BLaER1 (cell line): ENCODE data around the gene NCK1.
"Not testable (repeated sequence)": the region's sequence is repeated elsewhere in the genome, so short reads cannot be mapped to it uniquely, and the experiment has no call there.

Experiments used
- H3K27ac ChIP-seq: shearing (Covaris generic); formaldehyde crosslinking; 2 replicates; pipeline ENCODE4 v1.8.1; 2022
- H3K27me3 ChIP-seq: shearing (Covaris generic); formaldehyde crosslinking; 2 replicates; pipeline ENCODE4 v1.8.1; 2022
- H3K36me3 ChIP-seq: shearing (Covaris generic); formaldehyde crosslinking; 2 replicates; pipeline ENCODE4 v1.8.1; 2022
- H3K4me1 ChIP-seq: shearing (Covaris generic); formaldehyde crosslinking; 2 replicates; pipeline ENCODE4 v1.8.1; 2022
- H3K4me2 ChIP-seq: shearing (Covaris generic); formaldehyde crosslinking; 2 replicates; pipeline ENCODE4 v1.8.1; 2022
- H3K4me3 ChIP-seq: shearing (Covaris generic); formaldehyde crosslinking; 2 replicates; pipeline ENCODE4 v1.8.1; 2022
- H3K9ac ChIP-seq: shearing (Covaris generic); formaldehyde crosslinking; 2 replicates; pipeline ENCODE4 v1.8.1; 2022
- H3K9me3 ChIP-seq: shearing (Covaris generic); formaldehyde crosslinking; 2 replicates; pipeline ENCODE4 v1.8.1; 2022
- H4K20me1 ChIP-seq: shearing (Covaris generic); formaldehyde crosslinking; 2 replicates; pipeline ENCODE4 v1.8.1; 2022
- Cebpa-rat ChIP-seq: shearing (Covaris generic); IDR thresholded peaks from 2 replicates; pipeline ENCODE4 v1.8.1; 2022

Gene NCK1

DNA sequence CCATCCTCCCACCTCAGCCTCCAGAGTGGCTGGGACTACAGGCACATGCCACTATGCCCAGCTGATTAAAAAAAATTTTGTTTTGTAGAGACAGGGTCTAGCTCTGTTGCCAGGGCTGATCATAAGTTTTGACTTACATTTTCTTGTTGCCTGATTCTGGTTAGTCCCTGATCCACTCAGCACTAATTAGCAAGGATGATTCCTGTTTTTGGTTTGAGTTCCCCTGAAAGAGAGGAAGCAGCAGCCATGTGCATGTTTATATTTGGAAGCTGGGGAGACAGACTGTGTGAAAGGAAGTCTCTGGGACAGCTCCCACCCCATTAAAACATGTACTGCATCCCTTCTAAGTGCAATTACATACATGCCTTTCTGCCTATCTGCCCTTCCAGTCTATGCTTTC lies 3.6 kb upstream of the NCK1 start:
- Histone ChIP-seq H3K9me3 (peaks cover 33% of the 10 kb centered on the region), H3K4me2 (no peak overlapping the region), H3K4me1 (peaks cover 16% of the 10 kb centered on the region), H3K4me3 (no peak overlapping the region), H3K27ac (no peak overlapping the region), H4K20me1 (peaks cover 4% of the 10 kb centered on the region; the same call in 1 of the 2 replicates), H3K27me3 (no peaks in the 10 kb centered on the region), H3K9ac (no peak overlapping the region), H3K36me3 (peaks cover 34% of the 10 kb centered on the region)
- TF ChIP-seq Cebpa-rat: no peak

DNA sequence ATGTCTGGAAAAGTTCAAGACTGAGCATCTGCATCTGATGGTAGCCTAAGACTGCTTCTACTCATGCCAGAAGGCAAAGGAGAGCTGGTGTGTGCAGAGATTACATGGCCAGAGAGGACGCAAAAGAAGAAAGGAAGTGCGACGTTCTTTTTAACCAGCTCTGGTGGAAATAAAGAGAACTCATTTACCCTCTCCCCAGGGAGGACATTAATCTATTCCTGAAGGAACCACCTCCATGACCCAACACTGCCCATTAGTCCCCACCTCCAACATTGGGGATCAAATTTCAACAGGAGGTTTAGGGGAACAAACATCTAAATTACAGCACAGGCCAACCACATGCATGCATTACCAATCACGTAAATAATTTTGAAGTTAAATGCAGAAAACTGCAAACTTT lies 1.5 kb upstream of the NCK1 start:
- no peaks in the 10 kb centered on the region for H3K27me3 ChIP-seq
- H3K36me3 ChIP-seq: peaks cover 22% of the 10 kb centered on the region
- H3K4me1 ChIP-seq: peaks cover 21% of the 10 kb centered on the region
- H3K9me3 ChIP-seq: peaks cover 27% of the 10 kb centered on the region
- H3K4me3 ChIP-seq: peak overlapping the region; percentile 90
- peak overlapping the region; percentile 91; the same call in 1 of the 2 replicates for H3K9ac ChIP-seq
- H3K4me2 ChIP-seq: peak overlapping the region; percentile 85
- no peak for TF ChIP-seq Cebpa-rat
- H3K27ac ChIP-seq: no peak overlapping the region
- H4K20me1 ChIP-seq: peaks cover 14% of the 10 kb centered on the region; the same call in 1 of the 2 replicates

DNA sequence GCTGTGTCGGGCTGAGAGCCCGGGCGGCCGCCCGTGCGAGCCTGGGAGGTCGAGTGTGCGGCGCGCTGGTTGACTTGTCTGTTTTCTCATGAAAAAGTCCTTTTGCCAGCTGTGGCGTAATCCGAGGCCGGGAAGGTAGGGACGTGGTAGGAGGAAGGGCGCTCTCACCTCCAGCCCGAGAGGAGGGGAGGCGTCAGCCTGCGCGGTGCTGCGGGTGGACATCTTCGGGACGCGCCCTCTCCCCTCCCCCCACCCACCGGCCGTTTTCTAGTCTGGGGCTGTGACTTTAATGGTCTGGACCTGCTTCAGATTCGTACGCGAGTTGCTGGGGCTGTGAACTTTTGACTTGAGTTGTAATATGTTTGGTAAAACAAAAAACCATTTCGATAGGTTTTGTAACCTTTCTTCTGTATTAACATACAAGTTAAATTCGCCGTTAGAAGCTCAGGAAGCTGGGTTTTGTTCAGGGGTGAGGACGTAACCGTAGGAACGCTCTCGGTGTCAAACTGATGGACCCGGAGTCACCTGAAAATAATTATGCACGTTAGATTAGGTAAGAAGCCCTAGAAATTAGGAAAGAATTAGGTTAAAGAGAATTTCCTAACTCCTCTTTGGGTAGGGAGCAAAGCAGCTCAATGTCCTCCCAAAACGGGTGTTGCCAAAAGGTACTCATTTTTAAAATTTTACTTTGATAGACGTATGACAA lies 762 bp downstream of the NCK1 start:
- peak overlapping the region; percentile 90 for H3K4me3 ChIP-seq
- no peak for TF ChIP-seq Cebpa-rat
- H3K4me1 ChIP-seq: peaks cover 21% of the 10 kb centered on the region
- H4K20me1 ChIP-seq: peaks cover 33% of the 10 kb centered on the region
- H3K9me3 ChIP-seq: peaks cover 11% of the 10 kb centered on the region
- H3K27ac ChIP-seq: peak overlapping the region; percentile 92
- peak overlapping the region; percentile 91 for H3K9ac ChIP-seq
- H3K36me3 ChIP-seq: peaks cover 15% of the 10 kb centered on the region
- H3K4me2 ChIP-seq: peak overlapping the region; percentile 85
- no peaks in the 10 kb centered on the region for H3K27me3 ChIP-seq

DNA sequence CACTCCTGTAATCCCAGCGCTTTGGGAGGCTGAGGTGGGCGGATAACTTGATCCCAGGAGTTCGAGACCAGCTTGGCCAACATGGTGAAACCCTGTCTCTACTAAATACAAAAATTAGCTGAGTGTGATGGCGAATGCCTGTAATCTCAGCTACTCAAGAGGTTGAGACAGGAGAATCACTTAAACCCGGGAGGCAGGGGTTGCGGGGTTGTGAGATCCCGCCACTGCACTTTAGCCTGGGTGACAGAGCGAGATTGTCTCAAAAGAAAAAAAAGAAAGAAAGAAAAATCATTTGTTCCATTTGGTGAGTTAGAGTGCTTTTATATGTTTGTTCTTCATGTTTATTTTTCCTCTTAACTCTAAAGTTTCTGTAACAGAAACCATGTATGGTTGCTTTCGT lies 7.3 kb downstream of the NCK1 start:
- Histone ChIP-seq H3K4me1 (no peaks in the 10 kb centered on the region), H3K27ac (no peak overlapping the region), H3K36me3 (peaks cover 69% of the 10 kb centered on the region), H3K4me2 (no peak overlapping the region), H3K4me3 (no peak overlapping the region), H3K27me3 (no peaks in the 10 kb centered on the region), H3K9ac (no peak overlapping the region), H3K9me3 (peaks cover 66% of the 10 kb centered on the region), H4K20me1 (peaks cover 76% of the 10 kb centered on the region)
- TF ChIP-seq Cebpa-rat: no peak

DNA sequence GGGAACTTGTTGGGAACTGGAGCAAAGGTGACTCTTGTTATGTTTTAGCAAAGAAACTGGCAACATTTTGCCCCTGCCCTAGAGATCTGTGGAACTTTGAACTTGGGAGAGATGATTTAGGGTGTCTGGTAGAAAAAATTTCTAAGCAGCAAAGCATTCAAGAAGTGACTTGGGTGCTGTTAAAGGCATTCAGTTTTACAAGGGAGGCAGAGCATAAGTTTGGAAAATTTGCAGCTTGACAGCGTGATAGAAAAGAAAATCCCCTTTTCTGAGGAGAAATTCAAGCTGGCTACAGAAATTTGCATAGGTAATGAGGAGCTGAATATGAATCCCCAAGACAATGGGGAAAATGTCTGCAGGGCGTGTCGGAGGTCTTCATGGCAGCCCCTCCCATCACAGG lies 10.2 kb downstream of the NCK1 start:
- not testable (repeated sequence) for H3K9ac ChIP-seq, H3K4me3 ChIP-seq, H3K27me3 ChIP-seq, H3K4me1 ChIP-seq, H3K27ac ChIP-seq, H3K4me2 ChIP-seq
- H3K36me3 ChIP-seq: peaks cover 76% of the 10 kb centered on the region
- H4K20me1 ChIP-seq: peaks cover 64% of the 10 kb centered on the region
- H3K9me3 ChIP-seq: peaks cover 78% of the 10 kb centered on the region

DNA sequence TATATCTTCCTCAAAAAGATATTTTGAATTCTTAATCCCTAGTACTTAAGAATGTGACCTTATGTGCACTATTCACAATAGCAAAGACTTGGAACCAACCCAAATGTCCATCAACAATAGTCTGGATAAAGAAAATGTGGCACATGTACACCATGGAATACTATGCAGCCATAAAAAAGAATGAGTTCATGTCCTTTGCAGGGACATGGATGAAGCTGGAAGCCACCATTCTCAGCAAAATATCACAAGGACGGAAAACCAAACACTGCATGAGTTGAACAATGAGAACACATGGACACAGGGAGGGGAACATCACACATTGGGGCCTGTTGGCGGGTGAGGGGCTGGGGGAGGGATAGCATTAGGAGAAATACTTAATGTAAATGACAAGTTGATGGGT lies 17.5 kb downstream of the NCK1 start:
- H3K27ac ChIP-seq: not testable (repeated sequence)

DNA sequence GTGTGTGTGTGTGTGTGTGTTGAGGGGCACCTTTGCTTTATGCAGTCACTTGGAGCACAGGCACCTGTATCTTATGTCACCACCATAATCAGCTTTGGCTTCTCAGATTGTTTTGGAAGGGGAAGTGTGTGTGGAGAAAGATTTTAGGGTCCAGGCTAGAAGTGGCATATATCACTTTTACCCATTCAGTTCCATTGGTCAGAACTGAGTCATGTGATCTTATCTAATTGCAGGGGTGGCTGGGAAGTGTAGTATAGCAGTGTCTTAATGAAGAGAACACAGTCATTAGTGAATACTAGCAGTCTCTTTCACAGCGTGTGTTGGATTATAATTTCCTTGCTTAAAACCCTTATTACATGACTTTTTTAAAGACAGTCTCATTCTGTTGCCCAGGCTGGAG lies 20.6 kb downstream of the NCK1 start:
- peaks cover 35% of the 10 kb centered on the region for H3K4me1 ChIP-seq
- no peak overlapping the region for H3K27ac ChIP-seq
- no peak overlapping the region for H3K4me2 ChIP-seq
- no peak overlapping the region for H3K4me3 ChIP-seq
- H3K9ac ChIP-seq: no peak overlapping the region
- peaks cover 7% of the 10 kb centered on the region for H3K36me3 ChIP-seq
- peaks cover 29% of the 10 kb centered on the region for H3K9me3 ChIP-seq
- peaks cover 77% of the 10 kb centered on the region for H4K20me1 ChIP-seq
- H3K27me3 ChIP-seq: no peaks in the 10 kb centered on the region
- TF ChIP-seq Cebpa-rat: no peak

More for the DNA sequence above, 17.5 kb downstream of the NCK1 start:
- not testable (repeated sequence) for H3K4me2 ChIP-seq, H3K9ac ChIP-seq, H3K4me3 ChIP-seq, H3K27me3 ChIP-seq
- H3K9me3 ChIP-seq: peaks cover 42% of the 10 kb centered on the region
- H3K36me3 ChIP-seq: peaks cover 13% of the 10 kb centered on the region
- peaks cover 47% of the 10 kb centered on the region for H4K20me1 ChIP-seq
- H3K4me1 ChIP-seq: peaks cover 18% of the 10 kb centered on the region

DNA sequence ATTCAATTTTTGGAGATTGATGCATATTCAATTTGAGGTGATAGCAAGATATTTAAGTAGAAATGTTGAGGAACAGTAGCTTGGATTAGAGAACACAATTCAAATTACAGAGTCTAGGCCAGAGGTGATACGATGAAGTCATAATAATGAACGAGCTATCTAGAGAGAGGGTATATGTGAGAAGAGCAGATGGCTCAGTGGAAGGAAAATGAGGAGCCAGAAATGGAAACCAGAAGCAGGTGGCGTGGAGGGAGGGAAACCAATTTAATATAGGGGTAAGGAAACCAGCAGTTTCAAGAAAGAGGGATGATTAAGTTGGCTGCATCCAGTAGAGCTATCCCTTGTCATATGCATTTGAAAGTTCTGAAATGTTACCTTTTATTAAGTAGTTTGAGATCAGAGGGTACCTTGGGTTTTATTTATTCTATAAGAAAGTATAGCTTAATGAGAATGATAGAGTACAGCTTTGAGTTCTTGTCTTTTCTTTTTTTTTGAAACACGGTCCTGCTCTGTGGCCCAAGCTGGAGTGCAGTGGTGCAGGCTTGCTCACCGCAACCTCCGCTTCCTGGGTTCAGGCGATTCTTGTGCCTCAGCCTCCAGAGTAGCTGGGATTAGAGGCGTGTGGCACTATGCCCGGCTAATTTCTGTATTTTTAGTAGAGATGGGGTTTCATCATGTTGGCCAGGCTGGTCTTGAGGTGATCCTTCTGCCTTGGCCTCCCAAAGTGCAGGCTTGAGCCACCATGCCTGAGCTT lies 22.1 kb downstream of the NCK1 start:
- Histone ChIP-seq H3K27me3 (no peaks in the 10 kb centered on the region), H3K9me3 (peaks cover 29% of the 10 kb centered on the region), H3K27ac (no peak overlapping the region), H3K4me2 (peak overlapping the region; percentile 40), H3K4me3 (no peak overlapping the region), H3K4me1 (peaks cover 35% of the 10 kb centered on the region), H3K9ac (no peak overlapping the region), H3K36me3 (peaks cover 18% of the 10 kb centered on the region), H4K20me1 (peaks cover 81% of the 10 kb centered on the region)
- no peak for TF ChIP-seq Cebpa-rat

DNA sequence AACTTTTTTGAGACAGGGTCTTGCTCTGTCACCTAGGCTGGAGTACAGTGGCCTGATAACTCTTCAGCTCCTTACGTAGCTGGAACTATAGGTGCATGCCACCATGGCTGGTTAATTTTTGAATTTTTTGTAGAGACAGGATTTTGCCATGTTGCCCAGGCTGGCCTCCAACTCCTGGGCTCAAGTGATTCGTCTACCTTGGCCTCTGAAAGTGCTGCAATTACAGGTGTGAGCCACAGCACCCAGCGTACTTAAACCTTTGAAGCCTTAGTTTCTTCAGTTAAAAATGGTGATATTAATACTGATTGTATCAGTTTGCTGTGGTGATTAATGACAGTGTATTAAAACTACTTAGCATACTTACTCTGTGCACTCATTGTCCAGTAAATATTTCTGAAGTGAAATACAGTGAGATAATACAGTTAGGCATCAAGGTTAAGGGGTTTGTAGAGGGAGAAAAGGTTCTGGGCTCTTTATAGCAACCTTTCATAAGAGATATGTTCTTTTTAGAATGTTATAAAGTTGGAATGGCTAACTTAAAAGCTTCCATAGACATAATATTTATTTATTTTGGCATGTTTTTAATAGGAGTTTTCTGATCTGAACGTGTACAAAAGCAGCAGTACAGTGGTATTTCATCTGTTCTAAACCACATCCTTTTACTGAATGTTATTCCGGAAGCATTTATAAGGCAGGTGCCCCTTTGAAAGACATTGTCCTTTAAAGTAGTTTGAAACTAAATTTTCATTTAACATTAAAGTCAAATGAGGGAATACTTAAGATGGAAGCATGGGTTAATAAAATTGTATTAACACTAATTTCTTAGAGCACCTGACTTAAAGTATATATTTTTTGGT lies 23.6 kb downstream of the NCK1 start:
- peaks cover 81% of the 10 kb centered on the region for H4K20me1 ChIP-seq
- H3K27ac ChIP-seq: peak overlapping the region; percentile 56; the same call in 1 of the 2 replicates
- H3K4me1 ChIP-seq: peaks cover 35% of the 10 kb centered on the region
- TF ChIP-seq Cebpa-rat: no peak
- H3K27me3 ChIP-seq: no peaks in the 10 kb centered on the region
- H3K9ac ChIP-seq: no peak overlapping the region
- H3K4me2 ChIP-seq: peak overlapping the region; percentile 50
- peaks cover 32% of the 10 kb centered on the region for H3K36me3 ChIP-seq
- H3K9me3 ChIP-seq: peaks cover 38% of the 10 kb centered on the region
- no peak overlapping the region for H3K4me3 ChIP-seq
